Activated CD4-positive, CD25-positive, alpha-beta regulatory T cell treated with anti-CD3 and anti-CD28 coated beads, Interleukin-2, amount 50 U/mL, for 16 hours (primary cell): ENCODE data around the gene TNFRSF12A.

Experiments used
- DNase-seq: peaks from one replicate; pipeline ENCODE4 v3.0.0-alpha.2; 2020; ENCODE audit warnings: low read depth, low spot score

The TNFRSF12A gene

GRCh38 chr16:3012246-3012645, 7.9 kb upstream of the TNFRSF12A start:
- DNase-seq = no peak

GRCh38 chr16:3012828-3013420, 7.2 kb upstream of the TNFRSF12A start, which contains the start of gene CLDN9:
Gene CLDN9 (plus strand): TSS chr16:3012923. CDS start chr16:3013363, 440 bp downstream.
- no peak for DNase-seq

- DNase-seq = no peak
These were observed 6.6 kb upstream of the TNFRSF12A start for GRCh38 chr16:3013491-3013951.

GRCh38 chr16:3013998-3014690, 6.0 kb upstream of the TNFRSF12A start:
- DNase-seq = no peak

GRCh38 chr16:3014971-3015370, 5.2 kb upstream of the TNFRSF12A start:
- DNase-seq = no peak

GRCh38 chr16:3015865-3016521, 4.2 kb upstream of the TNFRSF12A start:
- no peak for DNase-seq

GRCh38 chr16:3017344-3017743, 2.8 kb upstream of the TNFRSF12A start:
- DNase-seq = no peak

- no peak for DNase-seq
These were observed 2.2 kb upstream of the TNFRSF12A start, which contains the start of gene CLDN6 for GRCh38 chr16:3017794-3018506. Gene CLDN6 (minus strand): TSS chr16:3018183. CDS start chr16:3016021, 2,162 bp downstream.

GRCh38 chr16:3019594-3020246, 448 bp upstream of the TNFRSF12A start:
- no peak for DNase-seq

- no peak for DNase-seq
These were observed 658 bp downstream of the TNFRSF12A start for GRCh38 chr16:3020604-3021448.

GRCh38 chr16:3021449-3022207, 1.5 kb downstream of the TNFRSF12A start:
- peak; percentile 44 for DNase-seq

GRCh38 chr16:3022208-3022683, 2.1 kb downstream of the TNFRSF12A start:
- peak; percentile 70 for DNase-seq

- DNase-seq = no peak
These were observed 2.7 kb downstream of the TNFRSF12A start for GRCh38 chr16:3022684-3023414.

GRCh38 chr16:3023415-3023668, 3.2 kb downstream of the TNFRSF12A start:
- DNase-seq = no peak

- peak; percentile 92 for DNase-seq
These were observed 3.7 kb downstream of the TNFRSF12A start, which contains the start of the genes HCFC1R1 and THOC6 for GRCh38 chr16:3023669-3024478. Gene HCFC1R1 (minus strand): TSS chr16:3023942. CDS start chr16:3023941, 1 bp downstream. Gene THOC6 (plus strand): TSS chr16:3024035. CDS start chr16:3024327, 292 bp downstream.

- no peak for DNase-seq
These were observed 5.1 kb downstream of the TNFRSF12A start for GRCh38 chr16:3025032-3026002.

GRCh38 chr16:3026003-3026378, 5.8 kb downstream of the TNFRSF12A start:
- DNase-seq = no peak
